Measurements from ENCODE around the gene LPAR5.

DNA sequence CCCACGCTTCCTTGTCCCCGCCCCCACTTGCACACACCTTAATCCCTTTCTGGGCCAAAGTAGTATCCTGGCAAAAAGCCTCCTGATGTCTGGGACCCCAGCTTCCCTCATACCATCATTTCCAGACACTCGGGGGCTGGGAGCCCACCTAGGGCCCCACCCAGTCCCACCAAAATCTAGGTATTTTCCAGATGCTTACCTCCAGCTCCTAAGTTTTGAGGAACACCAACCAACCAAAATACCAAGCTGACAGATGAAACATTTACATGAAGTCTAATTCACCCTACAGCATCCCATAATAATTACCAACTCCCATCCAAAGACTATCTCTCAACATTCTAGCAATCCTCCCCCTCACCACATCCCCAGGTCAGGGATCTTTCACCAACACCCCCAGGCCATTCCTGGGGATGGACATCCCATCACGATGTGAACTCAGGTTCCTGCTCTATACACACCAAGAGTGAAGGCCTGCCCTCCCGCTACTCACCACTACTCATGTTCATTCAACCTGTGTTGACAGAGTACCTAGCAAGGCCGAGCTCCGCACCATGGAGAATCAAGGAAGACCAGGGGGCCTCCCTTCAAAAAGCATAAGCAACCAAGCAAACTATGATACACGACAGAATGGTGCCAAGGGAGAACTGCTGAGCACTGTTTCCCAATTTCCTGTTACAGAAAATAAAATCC, 27.0 kb downstream of the LPAR5 start:
- TF ChIP-seq, protein P1, sequence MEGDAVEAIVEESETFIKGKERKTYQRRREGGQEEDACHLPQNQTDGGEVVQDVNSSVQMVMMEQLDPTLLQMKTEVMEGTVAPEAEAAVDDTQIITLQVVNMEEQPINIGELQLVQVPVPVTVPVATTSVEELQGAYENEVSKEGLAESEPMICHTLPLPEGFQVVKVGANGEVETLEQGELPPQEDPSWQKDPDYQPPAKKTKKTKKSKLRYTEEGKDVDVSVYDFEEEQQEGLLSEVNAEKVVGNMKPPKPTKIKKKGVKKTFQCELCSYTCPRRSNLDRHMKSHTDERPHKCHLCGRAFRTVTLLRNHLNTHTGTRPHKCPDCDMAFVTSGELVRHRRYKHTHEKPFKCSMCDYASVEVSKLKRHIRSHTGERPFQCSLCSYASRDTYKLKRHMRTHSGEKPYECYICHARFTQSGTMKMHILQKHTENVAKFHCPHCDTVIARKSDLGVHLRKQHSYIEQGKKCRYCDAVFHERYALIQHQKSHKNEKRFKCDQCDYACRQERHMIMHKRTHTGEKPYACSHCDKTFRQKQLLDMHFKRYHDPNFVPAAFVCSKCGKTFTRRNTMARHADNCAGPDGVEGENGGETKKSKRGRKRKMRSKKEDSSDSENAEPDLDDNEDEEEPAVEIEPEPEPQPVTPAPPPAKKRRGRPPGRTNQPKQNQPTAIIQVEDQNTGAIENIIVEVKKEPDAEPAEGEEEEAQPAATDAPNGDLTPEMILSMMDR (IDR thresholded peaks at IDR 0.05; ENCODE audit: poor library complexity): no peak
- TF ChIP-seq EZH2phosphoT487 (IDR thresholded peaks at IDR 0.05; ENCODE audit: low read depth, severe bottlenecking, unreplicated experiment) (no peak), EZH2 (IDR thresholded peaks at IDR 0.05; ENCODE audit: borderline replicate concordance) (no peak)
